HG03442 (cell line): ENCODE data around the gene CST9L.

Experiments
- ATAC-seq: cut with Tn5 transposase; IDR thresholded peaks from one replicate; pipeline ENCODE4 v1.9.1; 2021; ENCODE audit warnings: mild to moderate bottlenecking, moderate library complexity; ENCODE audit not compliant: unreplicated experiment

The CST9L gene

DNA sequence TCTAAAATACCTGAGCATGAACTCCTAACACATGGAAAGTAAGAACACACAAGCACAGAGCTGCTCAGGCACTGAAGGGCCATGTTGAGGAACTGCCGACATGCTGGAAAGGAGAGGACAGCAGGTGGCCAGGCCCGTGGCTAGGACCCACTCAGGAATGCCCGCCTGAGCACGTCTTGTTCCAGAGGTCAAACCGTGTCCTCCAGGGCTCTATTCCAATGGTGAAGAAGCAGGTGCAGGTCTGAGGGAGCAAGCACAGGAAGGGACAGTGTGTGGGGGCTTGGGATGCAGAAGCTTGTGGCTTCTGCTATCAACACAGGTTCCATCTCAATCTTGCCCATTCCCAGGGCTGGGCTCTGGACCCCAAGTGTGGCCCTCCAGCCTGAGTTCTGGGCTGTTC, 20.7 kb downstream of the CST9L start:
- ATAC-seq, result no peak

DNA sequence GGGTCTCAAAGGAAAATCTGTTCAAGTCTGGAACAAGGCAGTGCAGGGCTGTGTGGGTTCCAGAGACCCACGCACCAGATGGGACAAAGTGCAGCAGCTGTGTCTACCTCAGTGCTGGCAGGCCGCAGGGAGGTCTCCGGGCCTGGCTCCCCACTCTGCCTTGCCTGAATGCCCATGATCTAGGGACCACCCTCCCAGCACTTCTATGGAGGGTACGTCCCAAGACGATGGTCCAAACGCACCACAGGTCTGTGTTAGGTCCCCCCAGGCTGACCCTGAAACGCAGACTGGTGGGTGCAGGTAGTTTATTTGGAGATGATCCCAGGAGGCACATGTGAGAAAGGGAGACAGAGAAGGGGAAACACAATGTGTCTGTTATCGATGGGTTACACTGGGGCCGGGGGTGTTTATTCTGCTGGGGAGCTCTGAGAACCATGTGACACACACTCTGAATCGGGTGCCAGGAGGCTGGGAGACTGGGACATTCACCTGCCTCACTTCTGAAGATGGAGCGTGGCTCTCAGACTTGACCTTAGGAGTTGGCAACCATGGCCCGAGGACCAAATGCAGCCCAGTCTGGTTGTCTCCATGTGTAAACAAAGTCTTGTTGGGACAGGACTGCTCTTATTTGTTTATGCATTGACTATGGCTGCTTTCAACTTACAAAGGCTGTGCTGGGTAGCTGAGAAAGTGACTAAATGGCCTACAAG, 21.7 kb downstream of the CST9L start:
- no peak for ATAC-seq

DNA sequence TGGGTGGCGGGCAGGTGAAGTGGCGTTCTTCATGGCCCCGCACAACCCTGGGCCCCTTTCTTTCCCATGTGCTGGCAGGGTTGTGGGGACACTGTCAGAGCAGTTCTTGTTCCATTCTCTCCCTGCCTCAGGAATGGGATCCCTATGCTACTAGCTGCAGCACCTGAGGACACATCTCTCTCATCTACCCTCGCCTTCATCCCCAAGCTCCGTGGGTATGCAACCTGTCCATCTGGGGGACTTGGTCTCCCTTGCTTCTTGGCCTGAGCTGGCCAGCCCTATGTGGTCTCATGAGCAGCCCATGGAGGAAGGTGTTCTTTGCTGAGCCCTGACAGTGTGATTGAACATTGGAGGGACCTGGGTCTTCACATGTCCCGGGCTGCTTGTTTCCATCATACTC, 24.2 kb downstream of the CST9L start:
- ATAC-seq, result no peak

DNA sequence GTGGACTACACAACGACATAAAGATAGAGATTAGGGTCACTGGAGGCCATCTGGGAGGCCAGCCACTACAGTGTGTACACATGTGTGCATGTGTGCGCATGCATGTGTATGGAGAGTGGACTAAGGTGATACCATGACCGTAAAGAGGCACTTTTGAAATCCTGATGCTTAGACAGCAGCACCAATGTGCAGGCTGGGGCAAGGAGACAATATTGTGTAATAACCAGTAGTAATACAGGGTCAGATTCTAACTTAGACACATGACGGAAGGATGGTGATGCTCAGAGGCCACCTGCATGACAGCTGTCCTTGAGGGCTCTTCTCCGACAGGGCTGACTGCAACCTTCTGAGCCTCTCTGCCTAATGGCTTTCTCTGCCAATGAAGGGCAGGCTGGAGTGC, 25.5 kb downstream of the CST9L start:
- no peak for ATAC-seq

DNA sequence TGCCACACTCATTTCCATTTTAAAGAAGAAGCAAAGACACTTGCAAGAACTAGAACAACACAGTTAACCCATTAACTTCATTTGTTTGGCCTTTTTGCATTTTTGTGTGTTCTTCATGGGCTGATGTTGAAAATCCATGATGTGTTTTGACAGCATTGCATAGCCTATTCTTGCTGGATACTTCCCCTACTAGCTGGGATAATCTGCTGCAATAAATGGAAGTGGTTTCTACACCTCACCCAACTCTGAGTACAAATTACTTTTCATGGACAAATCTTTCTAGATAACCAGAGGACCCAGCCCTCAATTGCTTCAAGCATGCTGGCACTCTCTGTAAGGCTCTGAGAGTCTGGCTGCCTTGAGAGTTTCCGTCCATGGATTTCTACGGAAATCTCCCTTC, 26.5 kb downstream of the CST9L start:
- no peak for ATAC-seq

DNA sequence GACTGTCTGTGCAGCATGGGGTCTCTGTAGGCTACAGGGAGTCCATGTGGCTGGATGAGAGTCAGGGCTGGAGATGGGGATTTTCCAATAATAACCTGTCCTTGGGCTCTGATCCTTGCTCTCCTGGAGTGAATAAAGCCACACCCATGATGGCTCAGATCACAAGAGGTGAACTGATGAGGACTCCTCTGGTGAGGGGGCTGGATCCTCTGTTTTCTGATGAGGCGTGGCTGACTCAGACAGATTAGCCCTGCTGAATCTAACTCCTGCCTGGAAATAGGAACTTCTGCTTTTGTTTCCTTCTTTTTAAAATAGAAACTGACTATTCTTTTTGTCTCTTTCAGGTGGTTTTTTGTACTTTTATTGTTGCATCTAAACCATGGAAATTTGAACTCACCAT, 27.0 kb downstream of the CST9L start:
- ATAC-seq, result no peak

DNA sequence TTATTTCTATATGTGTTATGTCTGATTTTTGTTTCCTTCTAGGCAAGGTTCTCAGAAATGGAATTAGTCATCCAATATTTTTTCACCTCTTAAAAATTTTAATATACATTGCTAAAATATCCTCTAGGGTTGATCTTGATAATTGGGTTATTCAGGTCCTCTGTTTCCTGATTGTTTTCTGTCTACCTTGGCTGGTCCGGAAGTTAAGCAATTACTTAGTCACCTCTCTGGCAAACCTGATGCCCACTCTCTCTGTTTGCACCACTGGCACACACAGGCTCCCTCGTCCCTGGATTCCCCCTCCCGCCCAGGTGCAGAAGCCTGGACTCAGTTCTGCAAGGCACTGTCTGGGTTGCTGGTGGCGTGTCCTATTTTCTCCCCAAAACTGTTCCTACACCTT, 27.7 kb downstream of the CST9L start:
- ATAC-seq, result no peak

DNA sequence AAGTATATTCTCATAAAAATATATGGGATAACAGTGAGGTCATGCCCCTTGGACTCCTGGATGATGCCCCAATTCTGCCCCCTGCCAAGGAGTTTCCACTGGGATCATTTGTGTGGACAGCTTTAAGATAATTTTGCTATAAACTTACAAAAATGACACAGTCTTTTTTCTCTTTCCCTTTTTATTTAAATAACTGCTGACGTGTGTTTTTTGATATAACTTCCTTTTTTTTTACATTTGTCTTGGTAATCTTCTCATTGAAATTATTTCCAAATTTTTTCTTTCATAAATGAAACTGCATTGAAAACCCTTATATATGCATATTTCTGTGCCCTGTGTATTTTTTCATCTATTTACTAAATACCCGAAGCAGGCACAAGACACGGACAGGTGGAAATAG, 31.3 kb downstream of the CST9L start:
- no peak for ATAC-seq

DNA sequence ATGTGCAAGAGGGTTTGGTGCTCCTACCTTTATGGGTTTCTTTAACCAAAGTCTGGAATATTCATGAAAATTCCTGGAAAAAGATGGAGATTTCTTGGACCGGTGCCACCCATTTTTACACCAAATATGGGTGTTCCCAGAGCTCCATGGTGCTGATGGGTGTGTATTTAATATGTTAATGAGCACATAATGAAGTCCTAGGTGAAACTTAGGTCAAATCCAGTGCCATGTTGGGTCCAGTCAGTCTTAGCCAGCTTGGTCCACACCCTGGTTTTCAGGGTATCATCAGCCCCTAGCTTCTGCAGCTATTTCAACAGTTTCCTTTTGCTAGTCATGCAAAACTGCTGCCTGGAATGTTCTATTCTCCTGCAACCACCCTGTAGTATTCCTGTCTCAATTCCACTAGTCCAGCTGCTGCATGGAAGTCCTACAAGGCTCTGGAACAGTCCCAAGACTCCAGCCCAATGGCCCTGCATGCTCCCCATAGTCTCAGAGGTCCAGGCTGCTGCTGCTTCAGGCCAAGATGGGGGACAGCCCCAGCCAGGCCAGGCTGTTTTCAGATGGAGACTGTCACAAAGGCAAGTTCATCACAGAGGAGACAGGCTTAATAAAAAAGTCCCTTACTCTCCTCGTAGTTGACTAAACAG, 31.8 kb downstream of the CST9L start:
- ATAC-seq, result no peak

DNA sequence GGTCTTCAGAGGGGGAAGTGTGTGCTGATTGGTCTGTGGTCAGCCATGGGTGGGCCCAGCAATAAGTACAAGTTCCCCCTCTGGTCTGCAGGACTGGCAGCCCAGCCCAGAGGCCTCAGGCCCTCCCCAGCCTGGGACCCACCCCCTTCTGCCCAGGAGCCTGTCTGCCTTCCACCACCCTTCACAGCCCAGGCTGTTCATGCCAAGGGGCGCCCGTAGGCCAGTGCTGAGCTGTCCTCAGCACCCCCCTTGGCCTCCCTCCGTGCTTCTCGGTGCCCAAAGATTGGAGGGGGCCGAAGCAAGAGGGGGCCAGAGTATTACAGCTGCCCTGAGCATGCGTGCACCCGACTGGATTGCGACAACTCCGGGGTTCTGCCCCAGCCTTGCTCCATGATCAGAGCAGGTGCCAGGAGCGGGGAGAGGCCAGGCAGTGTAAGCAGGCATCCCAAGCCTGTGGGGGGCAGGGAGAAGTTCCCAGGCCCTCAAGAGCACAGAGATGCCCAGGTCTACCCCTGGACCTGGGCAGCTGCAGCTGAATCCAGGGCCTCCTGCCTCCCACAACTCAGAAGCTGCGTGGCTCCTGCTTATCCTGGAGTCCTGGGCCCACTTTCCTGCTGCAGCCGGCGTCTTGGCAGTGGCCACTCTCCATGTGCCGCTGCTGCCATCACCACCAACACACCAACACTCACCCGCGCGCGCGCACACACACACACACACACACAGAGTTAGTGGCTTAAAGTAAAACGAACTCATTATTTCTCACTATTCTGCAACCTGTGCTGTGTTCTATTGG, 33.3 kb downstream of the CST9L start:
- no peak for ATAC-seq

DNA sequence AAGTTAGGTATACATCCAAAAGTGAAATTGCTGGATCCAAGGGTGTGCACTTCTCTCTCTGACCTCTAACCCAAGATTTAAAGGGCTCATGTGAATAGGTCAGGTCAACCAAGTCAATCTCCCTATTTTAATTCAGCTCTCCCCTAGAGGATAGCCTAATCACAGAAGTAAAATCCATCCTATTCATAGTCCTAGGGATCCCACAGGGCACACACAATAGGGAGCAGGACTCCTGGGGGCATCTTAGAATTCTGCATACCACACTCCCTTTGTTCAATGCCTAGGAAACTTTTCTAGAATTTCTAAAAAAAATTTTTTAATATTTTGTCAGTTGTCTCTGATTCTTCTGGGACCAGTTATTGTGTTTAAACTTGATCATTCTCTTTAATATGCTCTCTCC, 35.1 kb downstream of the CST9L start:
- no peak for ATAC-seq

DNA sequence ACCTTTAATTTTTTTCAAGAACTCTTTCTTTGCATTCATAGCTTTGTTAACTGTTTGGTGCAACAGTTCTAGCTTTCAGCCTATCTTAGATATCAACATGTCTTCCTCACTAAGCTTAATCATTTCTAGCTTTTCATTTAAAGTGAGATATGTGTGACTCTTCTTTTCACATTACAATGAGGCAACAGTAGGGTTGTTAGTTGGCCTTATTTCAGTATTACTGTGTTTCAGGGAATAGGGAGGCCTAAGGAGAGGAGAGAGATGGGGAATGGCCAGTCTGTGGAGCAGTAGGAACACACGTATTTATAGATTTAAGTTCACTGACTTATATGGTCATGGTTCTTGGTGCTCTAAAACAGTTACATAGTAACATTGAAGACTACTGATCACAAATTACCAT, 35.8 kb downstream of the CST9L start:
- no peak for ATAC-seq

DNA sequence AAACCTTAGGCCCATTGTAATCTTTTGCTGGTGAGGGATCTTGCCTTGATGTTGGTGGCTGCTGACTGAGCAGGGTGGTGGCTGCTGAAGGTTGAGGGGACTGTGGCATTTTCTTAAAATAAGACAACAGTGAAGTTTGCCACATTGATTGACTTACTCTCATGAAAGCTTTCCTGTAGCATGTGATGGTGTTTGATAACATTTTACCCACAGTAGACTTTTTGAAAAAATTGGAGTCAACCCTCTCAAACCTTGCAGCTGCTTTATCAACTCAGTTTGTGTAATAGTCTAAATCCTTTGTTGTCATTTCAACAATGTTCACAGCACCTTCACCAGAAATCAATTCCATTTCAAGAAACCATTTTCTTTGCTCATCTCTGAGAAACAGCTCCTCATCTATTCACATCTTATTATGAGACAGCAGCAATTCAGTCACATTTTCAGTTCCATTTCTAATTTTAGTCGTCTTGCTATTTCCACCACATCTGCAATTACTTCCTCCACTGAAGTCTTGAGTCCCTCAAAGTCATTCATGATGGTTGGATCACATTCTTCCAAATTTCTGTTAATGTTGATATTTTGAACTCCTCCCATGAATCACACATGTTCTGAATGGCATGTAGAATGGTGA, 37.2 kb downstream of the CST9L start:
- no peak for ATAC-seq

DNA sequence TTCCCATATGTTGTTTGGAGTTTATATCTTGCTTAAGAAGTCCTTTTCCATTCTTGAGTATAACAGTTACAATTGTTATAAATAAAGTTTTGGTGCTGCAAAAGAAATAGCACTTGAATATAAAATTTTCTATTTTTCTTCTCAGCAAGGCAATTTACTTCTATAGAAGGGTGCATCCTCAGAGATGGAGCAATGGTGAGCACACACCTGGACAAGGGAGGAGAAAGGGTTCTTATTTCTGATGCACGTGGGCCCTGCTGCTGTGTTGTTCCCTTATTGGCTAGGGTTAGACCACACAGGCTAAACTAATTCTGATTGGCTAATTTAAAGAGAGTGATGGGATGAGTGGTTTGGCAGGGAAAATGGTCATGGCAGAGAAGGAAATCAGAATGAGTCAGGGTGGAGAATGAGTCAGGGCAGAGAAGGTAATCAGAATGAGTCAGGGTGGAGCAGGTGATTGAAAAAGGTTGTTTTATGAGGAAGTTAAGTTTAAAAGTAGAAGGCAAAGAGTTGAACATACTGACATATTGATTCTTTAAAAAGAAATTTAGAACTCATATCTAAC, 39.3 kb downstream of the CST9L start:
- no peak for ATAC-seq

DNA sequence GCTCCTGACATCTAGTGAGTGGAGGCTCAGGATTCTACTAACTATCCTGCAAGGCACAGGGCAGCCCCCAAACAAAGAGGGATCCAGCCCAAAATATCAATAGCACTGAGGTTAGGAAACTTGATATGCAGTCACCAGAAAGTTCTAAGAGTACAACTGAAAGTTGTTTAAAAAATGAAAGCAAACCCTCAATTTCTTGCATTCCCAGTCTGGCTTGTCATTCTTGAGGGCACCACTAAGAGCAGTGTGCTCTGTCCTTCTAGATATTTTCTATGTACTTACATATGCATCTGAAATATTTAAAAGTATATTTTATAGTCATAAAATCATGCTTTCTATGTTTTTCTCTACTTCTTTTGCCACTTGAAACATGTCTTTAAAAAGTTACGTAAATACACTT, 41.4 kb downstream of the CST9L start:
- no peak for ATAC-seq

DNA sequence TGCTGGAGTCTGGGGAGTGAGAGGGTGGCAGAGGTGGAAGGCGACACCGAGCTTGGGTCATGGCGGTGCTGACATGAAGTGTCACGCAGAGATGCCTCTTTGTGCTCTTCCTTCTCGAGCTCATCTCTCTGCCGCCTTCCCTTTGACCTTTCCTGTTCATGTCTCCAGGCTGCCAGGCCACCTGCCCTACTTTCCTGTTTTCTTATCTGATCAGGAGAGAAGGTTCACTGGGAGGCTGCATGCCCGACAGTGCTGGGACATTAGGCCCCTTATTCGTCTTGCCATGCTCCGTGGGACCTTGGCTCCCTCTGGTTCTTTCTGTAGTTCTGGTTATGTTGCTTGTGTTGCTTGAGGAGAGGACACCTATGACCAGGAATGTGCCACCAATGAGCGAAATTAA, 44.1 kb downstream of the CST9L start:
- no peak for ATAC-seq

DNA sequence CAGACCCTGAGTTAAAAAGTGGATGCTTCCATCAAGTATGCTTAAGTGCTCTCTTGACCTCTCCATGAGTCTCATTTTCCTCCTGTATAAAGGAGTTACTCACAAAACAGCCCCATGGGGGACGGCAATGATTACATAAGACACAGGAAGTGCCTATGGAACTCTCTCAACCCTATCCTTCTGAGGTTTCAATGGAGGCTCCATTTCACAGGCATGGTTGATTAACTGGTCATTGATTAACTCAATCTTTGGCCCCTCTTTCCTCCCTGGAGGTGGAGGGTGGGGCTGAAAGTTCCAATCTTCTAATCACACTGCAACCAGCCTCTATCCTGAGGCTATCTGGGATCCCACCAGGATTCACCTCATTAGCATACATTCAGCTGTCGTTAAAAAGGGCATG, 48.1 kb downstream of the CST9L start:
- ATAC-seq, result no peak

DNA sequence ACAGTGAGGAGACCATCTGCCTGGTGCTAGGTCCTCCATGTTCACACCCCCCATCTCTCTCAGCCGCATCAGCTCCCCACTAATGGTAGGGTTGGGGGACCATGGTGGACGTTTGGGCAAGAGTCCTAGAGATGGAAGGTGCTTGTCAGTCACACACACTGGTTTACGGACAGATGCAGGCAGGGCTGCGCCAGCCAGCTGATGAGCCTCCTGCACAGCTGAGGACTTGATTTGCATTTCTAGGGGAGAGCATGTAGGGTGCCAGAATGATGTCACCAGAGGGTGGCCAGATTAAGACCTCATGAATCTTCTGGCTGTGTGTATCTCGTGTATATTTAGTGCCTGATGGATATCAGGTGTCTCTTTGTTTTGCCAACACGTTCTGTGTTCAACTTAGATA, 48.7 kb downstream of the CST9L start:
- ATAC-seq, result no peak

DNA sequence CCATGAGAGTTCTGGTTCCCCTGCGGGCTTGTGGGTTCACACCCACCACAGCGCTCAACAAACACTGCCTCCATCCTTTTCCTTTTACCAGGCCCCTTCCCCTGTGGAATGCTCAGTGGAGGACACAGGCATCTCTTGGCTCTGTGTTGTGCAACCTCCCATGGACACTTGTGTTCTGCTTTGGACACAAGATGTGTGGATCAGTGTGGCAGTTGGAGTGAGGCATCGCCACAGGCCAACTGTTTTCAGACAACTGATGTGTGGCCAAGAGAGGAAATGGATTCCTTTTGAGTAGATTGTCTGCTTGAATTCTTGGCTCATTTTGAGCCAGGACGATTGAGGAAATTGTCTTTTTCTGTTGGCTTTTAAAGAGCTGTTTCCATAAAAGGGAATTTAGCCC, 50.6 kb downstream of the CST9L start:
- no peak for ATAC-seq

DNA sequence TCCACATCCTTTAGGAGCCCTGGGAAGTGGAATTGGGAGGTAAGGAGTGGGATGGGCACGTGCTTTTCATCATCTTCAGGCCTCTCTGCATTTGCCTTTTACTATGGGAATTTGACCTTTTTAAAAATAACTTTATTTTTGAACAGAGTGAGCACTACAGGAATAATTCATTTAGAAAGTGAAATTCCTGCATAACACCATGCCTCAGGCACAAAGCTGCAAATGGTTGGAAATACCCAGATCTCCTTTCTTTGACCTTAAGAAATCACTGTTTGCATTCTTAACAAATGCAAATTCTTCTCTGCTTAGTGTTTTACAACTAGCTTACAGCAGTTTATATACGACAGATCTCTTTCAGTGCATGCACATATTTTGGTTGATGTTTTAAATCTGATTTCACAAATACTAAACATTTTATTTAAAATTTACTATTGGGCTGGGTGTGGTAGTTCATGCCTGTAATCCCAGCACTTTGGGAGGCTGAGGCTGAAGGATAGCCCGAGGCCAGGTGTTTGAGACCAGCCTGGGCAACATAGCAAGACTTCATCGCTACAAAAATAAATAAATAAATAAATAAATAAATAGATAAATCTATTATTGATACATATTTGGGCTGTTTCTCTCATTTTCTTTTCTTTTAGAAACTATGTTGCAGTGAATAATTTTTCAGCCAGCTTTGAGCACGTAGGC, 52.9 kb downstream of the CST9L start:
- ATAC-seq, result no peak

DNA sequence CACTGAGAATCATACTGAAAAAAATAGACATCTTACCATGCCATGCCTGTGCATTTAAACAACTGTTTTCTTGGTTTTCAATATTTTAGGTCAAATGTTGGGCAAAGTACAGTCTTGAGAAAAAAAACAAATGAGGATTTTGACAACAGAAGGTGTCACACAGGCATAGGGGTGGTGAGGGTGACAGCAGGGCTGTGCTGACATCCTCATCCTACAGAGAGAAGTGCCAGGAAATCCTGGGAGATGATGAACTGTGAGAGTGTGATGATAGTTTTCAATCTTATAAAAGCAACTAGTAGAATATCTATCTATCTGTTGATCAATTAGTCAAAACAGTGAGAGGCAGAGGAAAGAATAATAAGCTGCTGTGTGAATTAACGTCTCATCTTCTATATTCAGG, 53.4 kb downstream of the CST9L start:
- ATAC-seq, result no peak
